CD4-positive, alpha-beta T cell (primary cell): ENCODE measurements around the gene SOST. TPM values are rescaled to one million over a fixed set of nuclear protein-coding genes. Genes with fewer than 3 reads are reported as not detected.

ENCODE experiments used
- ATAC-seq: fragments of 200-7000 bp; cut with Tn5 transposase; one replicate; pipeline ENCODE4 v1.10.0; 2022; ENCODE audit warnings: mild to moderate bottlenecking; ENCODE audit not compliant: poor library complexity
- CTCF ChIA-PET: fragments of 350-600 bp; sonication (Branson Sonifier 250); formaldehyde crosslinking; loops from one replicate; lab custom pipeline; 2021; ENCODE audit warnings: antibody characterized with exemption, inconsistent platforms; lab: Charles Lee
- POLR2A ChIA-PET: fragments of 350-600 bp; sonication (Branson Sonifier 250); formaldehyde crosslinking; loops from one replicate; lab custom pipeline; 2021; ENCODE audit warnings: antibody characterized with exemption, inconsistent platforms; lab: Charles Lee
- DNase-seq, 14 experiments: peaks; one replicate each; pipeline ENCODE4 v3.0.0-alpha.2; 2013 to 2020; ENCODE audit warnings: mixed read lengths in 2 of 14
- H3K27ac ChIP-seq, 2 donors: one replicate each; pipeline versions ENCODE4 v1.5.1 to v1.7.0; 2013; ENCODE audit warnings: low read length in 2 of 2, low read depth in 1 of 2, mild to moderate bottlenecking in 1 of 2
- H3K27me3 ChIP-seq, 2 experiments: 1 replicate in 1 of 2; 2 replicates in 1 of 2; pipeline versions ENCODE4 v1.6.1 to v1.7.0; 2013; ENCODE audit warnings: low read length in 2 of 2, control low read depth in 1 of 2, mild to moderate bottlenecking in 1 of 2, moderate library complexity in 1 of 2; ENCODE audit not compliant: insufficient read depth in 2 of 2, control insufficient read depth in 1 of 2
- H3K36me3 ChIP-seq: one replicate; pipeline ENCODE4 v1.6.1; 2013; ENCODE audit warnings: low read length, control low read depth; ENCODE audit not compliant: insufficient read depth
- H3K4me1 ChIP-seq: one replicate; pipeline ENCODE4 v1.6.1; 2013; ENCODE audit warnings: low read length, control low read depth; ENCODE audit not compliant: insufficient read depth
- H3K4me3 ChIP-seq: one replicate; pipeline ENCODE4 v1.5.1; 2013; ENCODE audit warnings: mild to moderate bottlenecking, low read length, moderate library complexity
- H3K9me3 ChIP-seq, 2 experiments: 1 replicate in 1 of 2; 2 replicates in 1 of 2; pipeline versions ENCODE4 v1.6.1 to v1.7.0; 2013; ENCODE audit warnings: low read length in 2 of 2, mild to moderate bottlenecking in 2 of 2, control low read depth in 1 of 2, moderate library complexity in 1 of 2; ENCODE audit not compliant: control insufficient read depth in 1 of 2, insufficient read depth in 1 of 2
- H3K27ac Mint-ChIP-seq: one replicate; pipeline ENCODE4 v1.8.0; 2020; ENCODE audit warnings: mixed read lengths
- H3K27me3 Mint-ChIP-seq: one replicate; pipeline ENCODE4 v1.8.0; 2021; ENCODE audit warnings: mixed read lengths
- H3K36me3 Mint-ChIP-seq: one replicate; pipeline ENCODE4 v1.8.0; 2021; ENCODE audit warnings: low read depth, mixed read lengths
- H3K4me1 Mint-ChIP-seq: one replicate; pipeline ENCODE4 v1.8.0; 2021; ENCODE audit warnings: low read depth, mixed read lengths
- H3K4me3 Mint-ChIP-seq: one replicate; pipeline ENCODE4 v1.8.0; 2020; ENCODE audit warnings: mild to moderate bottlenecking, mixed read lengths
- H3K9me3 Mint-ChIP-seq: one replicate; pipeline ENCODE4 v1.8.0; 2020; ENCODE audit warnings: mixed read lengths
- intact Hi-C, 2 experiments: fragments of 100-400 bp; cut with DNase I in 1 of 2; cut with micrococcal nuclease in 1 of 2; formaldehyde crosslinking; loops; one replicate each; pipeline versions ENCODE4 v1.15.1 to v1.9.0; 2023 to 2025; cut with DNase I, micrococcal nuclease
- total RNA-seq, 174 experiments: library from RNA in 2 of 174; stranded (reverse) in 2 of 174; gene quantifications; one replicate each; pipeline ENCODE4 v1.2.3 and lab custom pipeline; 2021 to 2026
- TF ChIP-seq, protein P1 (sequence below): fragments of 200-600 bp; IDR thresholded peaks from one replicate; pipeline ENCODE4 v1.8.0; 2022; ENCODE audit warnings: antibody characterized with exemption, mild to moderate bottlenecking

The SOST gene
- total RNA-seq, 2 experiments from 2014 or later, result not detected

GRCh38 chr17:43772877-43773648 is 14.5 kb upstream of the SOST start:
- ChIA-PET POLR2A (no interaction called here), CTCF (no interaction called here)
- peaks cover 41% of the 10 kb centered on the region for H3K36me3 Mint-ChIP-seq
- no peak overlapping the region for H3K4me3 Mint-ChIP-seq
- Histone ChIP-seq H3K27ac (no peak overlapping the region), H3K4me3 (no peak overlapping the region), H3K27me3 (no peaks in the 10 kb centered on the region), H3K9me3 (no peaks in the 10 kb centered on the region), H3K36me3 (peaks cover 14% of the 10 kb centered on the region), H3K4me1 (peaks cover 9% of the 10 kb centered on the region)
- no peaks in the 10 kb centered on the region for H3K27me3 Mint-ChIP-seq
- intact Hi-C loops, result loop anchor here in 1 of 2 experiments (10.0 kb wide), 2 partner anchors 378 to 732 kb away; partner anchors contain the start of genes ARL4D and GPATCH8
- H3K4me1 Mint-ChIP-seq, result no peaks in the 10 kb centered on the region
- ATAC-seq (no peak), DNase-seq (peak in 1 of 14 experiments; percentile 18)
- H3K9me3 Mint-ChIP-seq, result no peaks in the 10 kb centered on the region
- TF ChIP-seq, protein P1, sequence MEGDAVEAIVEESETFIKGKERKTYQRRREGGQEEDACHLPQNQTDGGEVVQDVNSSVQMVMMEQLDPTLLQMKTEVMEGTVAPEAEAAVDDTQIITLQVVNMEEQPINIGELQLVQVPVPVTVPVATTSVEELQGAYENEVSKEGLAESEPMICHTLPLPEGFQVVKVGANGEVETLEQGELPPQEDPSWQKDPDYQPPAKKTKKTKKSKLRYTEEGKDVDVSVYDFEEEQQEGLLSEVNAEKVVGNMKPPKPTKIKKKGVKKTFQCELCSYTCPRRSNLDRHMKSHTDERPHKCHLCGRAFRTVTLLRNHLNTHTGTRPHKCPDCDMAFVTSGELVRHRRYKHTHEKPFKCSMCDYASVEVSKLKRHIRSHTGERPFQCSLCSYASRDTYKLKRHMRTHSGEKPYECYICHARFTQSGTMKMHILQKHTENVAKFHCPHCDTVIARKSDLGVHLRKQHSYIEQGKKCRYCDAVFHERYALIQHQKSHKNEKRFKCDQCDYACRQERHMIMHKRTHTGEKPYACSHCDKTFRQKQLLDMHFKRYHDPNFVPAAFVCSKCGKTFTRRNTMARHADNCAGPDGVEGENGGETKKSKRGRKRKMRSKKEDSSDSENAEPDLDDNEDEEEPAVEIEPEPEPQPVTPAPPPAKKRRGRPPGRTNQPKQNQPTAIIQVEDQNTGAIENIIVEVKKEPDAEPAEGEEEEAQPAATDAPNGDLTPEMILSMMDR, result no peak
- H3K27ac Mint-ChIP-seq, result no peak overlapping the region

GRCh38 chr17:43771463-43771862 is 12.9 kb upstream of the SOST start:
- CTCF ChIA-PET, result no interaction called here
- no peak overlapping the region for H3K27ac Mint-ChIP-seq

DNA sequence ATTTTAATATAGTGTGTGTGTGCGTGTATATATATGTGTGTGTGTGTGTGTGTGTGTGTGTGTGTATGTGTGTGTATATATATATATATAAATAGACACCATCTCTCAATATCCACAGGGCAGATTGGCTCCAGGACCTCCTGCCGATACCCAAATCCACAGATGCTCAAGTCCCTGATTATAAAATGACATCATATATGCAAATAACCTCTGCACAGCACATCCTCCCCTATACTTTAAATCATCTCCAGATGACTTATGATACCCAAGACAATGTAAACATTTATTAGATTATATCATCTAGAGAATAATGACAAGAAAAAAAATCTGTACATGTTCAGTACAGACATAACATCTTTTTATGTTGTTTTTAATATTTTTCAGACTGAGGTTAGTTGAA is 12.4 kb upstream of the SOST start:
- intact Hi-C loops, result loop anchor here in 1 of 2 experiments (10.0 kb wide), 2 partner anchors 376 to 734 kb away; partner anchors contain the start of genes ARL4D and GPATCH8
- Histone ChIP-seq H3K27ac (no peak overlapping the region), H3K27me3 (no peaks in the 10 kb centered on the region), H3K4me3 (no peak overlapping the region), H3K4me1 (no peaks in the 10 kb centered on the region), H3K36me3 (peaks cover 14% of the 10 kb centered on the region), H3K9me3 (no peaks in the 10 kb centered on the region)
- Mint-ChIP-seq H3K27me3 (no peaks in the 10 kb centered on the region), H3K4me3 (no peak overlapping the region), H3K4me1 (no peaks in the 10 kb centered on the region), H3K9me3 (no peaks in the 10 kb centered on the region), H3K27ac (no peak overlapping the region), H3K36me3 (peaks cover 41% of the 10 kb centered on the region)
- no peak for ATAC-seq
- TF ChIP-seq, protein P1, result no peak
- CTCF ChIA-PET, result no interaction called here
- POLR2A ChIA-PET, result no interaction called here
- DNase-seq, result no peak

More at GRCh38 chr17:43771463-43771862, 12.9 kb upstream of the SOST start:
- no peak overlapping the region for H3K4me3 Mint-ChIP-seq
- Histone ChIP-seq H3K36me3 (peaks cover 14% of the 10 kb centered on the region), H3K27ac (no peak overlapping the region), H3K27me3 (no peaks in the 10 kb centered on the region), H3K9me3 (no peaks in the 10 kb centered on the region), H3K4me3 (no peak overlapping the region), H3K4me1 (no peaks in the 10 kb centered on the region)
- TF ChIP-seq, protein P1, result no peak
- H3K4me1 Mint-ChIP-seq, result no peaks in the 10 kb centered on the region
- no peak for DNase-seq
- POLR2A ChIA-PET, result no interaction called here
- intact Hi-C loops, result loop anchor here in 1 of 2 experiments (10.0 kb wide), 2 partner anchors 377 to 733 kb away; partner anchors contain the start of genes ARL4D and GPATCH8
- H3K9me3 Mint-ChIP-seq, result no peaks in the 10 kb centered on the region
- H3K27me3 Mint-ChIP-seq, result no peaks in the 10 kb centered on the region
- peaks cover 41% of the 10 kb centered on the region for H3K36me3 Mint-ChIP-seq
- ATAC-seq, result no peak
